ENCODE results near the gene PDE4D. TPM values are rescaled to one million over a fixed set of nuclear protein-coding genes. Genes with fewer than 3 reads are reported as not detected.

PDE4D gene
- total RNA-seq, 2 donors from 2014 or later: 33.8 to 82.6 TPM

DNA sequence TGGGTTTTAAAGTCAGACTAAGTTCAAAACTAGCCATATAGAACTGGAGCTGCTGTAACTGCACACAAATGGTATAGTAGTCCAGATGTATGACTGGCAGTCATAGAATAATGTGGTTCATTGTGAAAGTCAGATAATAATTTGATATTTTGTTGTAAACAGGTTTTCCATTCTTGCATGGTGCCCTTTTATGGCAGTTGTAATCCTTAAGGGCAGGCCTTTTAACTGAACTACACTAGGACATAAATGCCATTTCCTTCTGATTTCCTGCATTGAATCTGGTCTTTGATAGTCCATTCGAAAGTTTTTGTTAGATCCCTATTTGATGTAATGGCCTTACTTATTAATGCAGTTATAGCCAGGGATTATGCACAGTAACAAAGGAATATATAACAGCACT lies 632.6 kb downstream of the PDE4D start:
- intact Hi-C loops (cut with DNase I): no loop called here
- DNase-seq (no peak), ATAC-seq (no peak)

DNA sequence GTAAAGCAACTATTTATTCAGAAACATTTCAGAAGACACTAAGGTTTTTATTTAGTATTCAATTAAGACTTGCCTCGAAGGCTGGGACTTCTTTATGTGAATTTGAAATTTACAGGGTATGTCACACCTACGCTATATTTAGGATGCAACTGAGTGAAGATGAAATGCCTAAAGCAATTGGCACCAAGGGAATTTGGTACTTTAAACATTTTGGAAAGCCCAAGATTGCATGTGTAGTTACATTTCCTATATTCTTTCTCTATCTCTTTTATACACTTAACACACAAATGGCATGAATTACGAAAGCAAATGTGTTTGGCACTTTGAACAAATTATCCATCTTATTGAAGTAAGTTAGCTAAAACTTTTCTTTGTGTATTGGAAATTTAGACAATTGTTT lies 633.3 kb downstream of the PDE4D start:
- intact Hi-C loops (cut with DNase I): no loop called here
- ATAC-seq (no peak), DNase-seq (no peak)

DNA sequence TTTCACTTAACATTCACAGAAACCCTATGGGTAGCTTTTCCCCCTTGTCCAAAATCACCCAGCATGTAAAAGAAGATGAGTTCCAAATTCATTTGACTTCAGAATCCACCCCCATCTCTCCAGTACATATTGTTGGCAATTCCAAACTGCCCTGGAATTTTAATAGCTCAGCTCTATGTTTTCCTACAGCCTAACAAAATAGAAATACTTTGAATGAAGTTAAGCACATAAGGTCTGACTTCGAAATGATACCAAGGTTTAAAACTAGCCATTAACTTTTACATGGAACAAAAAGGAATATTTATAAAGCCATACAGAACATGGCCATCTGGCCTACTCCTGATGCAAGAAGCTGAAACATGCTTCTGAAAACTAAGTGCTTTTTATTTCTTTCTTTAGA lies 634.3 kb downstream of the PDE4D start:
- DNase-seq (no peak), ATAC-seq (no peak)
- intact Hi-C loops (cut with DNase I): no loop called here

- no peak for ATAC-seq
- DNase-seq: no peak
- intact Hi-C loops (cut with DNase I): no loop called here
These were observed 635.8 kb downstream of the PDE4D start for GRCh38 chr5:59257488-59258400.

DNA sequence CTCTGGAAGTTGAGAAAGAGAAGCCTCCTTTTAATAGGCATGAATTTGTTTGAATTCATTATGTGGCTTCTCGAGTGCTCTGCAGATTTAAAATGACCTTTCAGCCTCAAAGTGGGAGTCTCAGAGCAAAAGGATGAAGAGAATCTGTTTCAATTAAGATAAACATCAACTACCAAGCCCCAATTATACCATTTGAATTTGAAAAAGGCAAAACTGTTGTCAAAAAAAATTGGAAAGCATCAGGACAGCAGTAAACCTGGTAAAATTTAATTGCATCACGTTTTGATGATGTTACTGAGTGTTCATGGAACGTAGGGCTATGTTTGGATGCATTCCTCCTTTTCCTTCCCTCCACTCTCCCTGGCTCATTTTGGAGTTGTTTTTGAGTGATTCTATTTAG lies 637.2 kb downstream of the PDE4D start:
- DNase-seq (no peak), ATAC-seq (no peak)

GRCh38 chr5:59254055-59254687 lies 639.4 kb downstream of the PDE4D start:
- DNase-seq: no peak
- no peak for ATAC-seq
- intact Hi-C loops (cut with DNase I): no loop called here

More for the DNA sequence above, 637.2 kb downstream of the PDE4D start:
- intact Hi-C loops (cut with DNase I): no loop called here

- intact Hi-C loops (cut with DNase I): no loop called here
These were observed 639.9 kb downstream of the PDE4D start for GRCh38 chr5:59253625-59254024.

DNA sequence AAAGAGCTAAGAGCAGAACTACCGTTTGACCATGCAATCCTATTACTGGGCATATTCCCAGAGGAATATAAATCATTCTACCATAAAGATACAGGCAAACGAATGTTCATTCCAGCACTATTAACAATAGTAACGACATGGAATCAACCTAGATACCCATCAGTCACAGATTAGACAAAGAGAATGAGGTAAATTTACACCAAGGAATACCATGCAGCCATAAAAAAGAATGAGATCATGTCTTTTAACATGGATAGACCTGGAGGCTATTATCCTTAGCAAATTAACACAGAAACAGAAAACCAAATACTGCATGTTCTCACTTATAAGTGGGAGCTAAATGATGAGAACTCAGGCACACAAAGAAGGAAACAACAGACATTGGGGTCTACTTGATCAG lies 641.9 kb downstream of the PDE4D start:
- no peak for ATAC-seq
- DNase-seq: no peak
- intact Hi-C loops (cut with DNase I): no loop called here

More at GRCh38 chr5:59253625-59254024, 639.9 kb downstream of the PDE4D start:
- DNase-seq: no peak
- no peak for ATAC-seq

DNA sequence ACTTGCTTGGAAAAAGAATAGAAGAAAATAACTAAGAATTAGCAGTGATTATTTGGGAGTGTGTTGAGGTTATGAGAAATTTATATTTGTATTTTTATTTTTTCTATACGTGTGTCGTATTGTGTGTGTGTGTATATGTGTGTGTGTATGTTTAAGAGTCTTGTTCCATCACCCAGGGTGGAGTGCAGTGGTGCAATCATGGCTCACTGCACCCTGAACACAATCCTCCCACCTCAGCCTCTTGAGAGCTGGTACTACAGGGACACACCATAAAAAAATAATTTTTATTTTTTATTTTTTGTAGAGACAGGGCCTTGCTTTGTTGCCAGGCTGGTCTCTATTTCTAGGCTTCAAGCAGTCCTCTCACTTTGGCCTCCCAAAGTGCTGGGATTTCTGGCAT lies 643.8 kb downstream of the PDE4D start:
- ATAC-seq (no peak), DNase-seq (no peak)
- intact Hi-C loops (cut with DNase I): no loop called here

DNA sequence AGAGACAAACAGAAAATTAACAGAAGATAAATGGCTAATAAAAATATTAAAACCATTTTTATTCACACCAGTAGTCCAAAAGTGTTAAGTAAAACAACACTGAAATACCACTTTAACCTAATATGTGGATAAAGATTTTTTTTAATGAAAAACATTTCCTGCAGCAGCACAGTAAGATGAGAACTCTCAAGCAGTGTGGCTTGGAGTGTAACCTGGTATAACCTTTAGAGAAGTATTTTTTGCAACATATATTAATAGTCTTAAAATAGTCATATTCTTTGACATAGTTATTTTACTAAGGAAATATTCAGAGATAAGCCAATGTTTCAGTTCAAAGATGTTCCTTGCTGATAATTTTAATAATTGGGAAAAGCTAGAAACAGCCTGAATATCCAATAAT lies 644.4 kb downstream of the PDE4D start:
- DNase-seq (no peak), ATAC-seq (no peak)
- intact Hi-C loops (cut with DNase I): no loop called here

- DNase-seq (no peak), ATAC-seq (no peak)
- intact Hi-C loops (cut with DNase I): no loop called here
These were observed 646.6 kb downstream of the PDE4D start for GRCh38 chr5:59246882-59247281.

DNA sequence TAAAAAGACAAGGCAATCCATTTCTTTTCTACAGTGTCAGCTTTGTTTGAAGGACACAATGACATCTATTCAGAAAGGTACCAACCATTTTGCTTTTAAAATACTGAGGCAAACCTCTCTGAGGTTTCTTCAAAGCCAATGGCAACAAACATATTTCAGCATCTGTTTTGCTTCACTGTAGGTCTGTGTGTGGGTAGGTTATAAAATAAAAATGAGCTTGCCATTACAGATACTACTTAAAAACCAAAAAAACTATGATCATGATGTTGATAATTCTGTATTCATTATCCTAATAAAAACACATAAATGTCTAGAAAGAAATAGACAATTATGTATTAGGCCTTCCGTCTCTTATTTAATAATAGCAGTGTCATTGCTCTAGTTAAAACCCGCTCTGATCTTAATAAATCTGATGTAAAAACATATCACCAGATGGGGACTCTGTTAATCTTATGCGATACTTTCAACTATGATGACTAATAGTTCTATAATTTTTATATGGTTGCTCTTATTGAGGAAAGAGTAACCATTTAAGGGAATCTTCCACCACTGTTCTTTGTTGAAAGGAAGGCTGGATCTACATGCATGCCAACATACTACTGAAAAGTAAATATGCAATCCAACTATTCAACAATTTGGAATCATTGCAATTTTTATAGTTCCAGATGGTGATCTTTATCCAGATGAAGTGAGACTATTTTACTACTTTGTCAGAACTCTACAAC lies 647.2 kb downstream of the PDE4D start:
- no peak for ATAC-seq
- intact Hi-C loops (cut with DNase I): no loop called here

GRCh38 chr5:59245198-59245597 lies 648.3 kb downstream of the PDE4D start:
- DNase-seq (no peak), ATAC-seq (no peak)
- intact Hi-C loops (cut with DNase I): no loop called here

More for the DNA sequence above, 647.2 kb downstream of the PDE4D start:
- no peak for DNase-seq

DNA sequence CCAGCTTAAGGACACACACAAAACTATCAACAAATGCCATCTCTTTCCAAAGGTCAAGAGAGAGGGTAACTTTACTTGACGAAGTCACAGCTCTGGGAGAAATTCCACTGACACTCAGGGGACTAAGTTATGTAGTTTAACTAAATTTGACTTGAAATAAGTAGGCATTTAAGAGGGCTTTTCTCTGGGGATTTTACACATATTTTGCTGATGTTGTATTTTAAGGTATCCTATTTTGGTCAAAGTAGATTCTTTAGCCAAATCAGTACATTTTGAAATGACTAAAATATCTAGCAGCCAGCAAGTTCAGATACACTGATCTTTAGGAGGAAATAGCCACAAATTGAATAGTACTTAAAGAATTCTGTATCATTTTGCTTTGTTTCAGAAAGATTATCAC lies 652.0 kb downstream of the PDE4D start:
- intact Hi-C loops (cut with DNase I): no loop called here

DNA sequence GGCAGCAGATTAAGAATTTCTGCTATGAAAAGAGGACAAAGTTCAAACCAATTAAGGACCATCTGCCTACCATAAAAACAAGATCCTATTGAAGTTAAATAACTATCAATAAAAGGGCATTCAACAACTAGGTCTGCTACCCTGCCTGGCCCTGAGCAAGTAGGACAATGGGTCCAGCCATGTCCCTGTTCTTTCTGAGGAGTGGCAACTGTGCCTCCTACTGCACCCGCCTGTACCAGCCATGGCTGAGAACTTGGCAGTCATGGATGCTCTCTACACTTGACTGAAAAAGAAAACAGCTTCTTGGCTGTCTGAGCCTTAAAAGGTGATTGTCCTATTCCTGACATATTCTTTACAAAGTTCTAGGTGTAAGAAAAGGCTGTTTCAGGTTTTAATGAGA lies 652.4 kb downstream of the PDE4D start:
- no peak for ATAC-seq
- intact Hi-C loops (cut with DNase I): no loop called here
- no peak for DNase-seq

More for the DNA sequence above, 652.0 kb downstream of the PDE4D start:
- DNase-seq (no peak), ATAC-seq (no peak)

DNA sequence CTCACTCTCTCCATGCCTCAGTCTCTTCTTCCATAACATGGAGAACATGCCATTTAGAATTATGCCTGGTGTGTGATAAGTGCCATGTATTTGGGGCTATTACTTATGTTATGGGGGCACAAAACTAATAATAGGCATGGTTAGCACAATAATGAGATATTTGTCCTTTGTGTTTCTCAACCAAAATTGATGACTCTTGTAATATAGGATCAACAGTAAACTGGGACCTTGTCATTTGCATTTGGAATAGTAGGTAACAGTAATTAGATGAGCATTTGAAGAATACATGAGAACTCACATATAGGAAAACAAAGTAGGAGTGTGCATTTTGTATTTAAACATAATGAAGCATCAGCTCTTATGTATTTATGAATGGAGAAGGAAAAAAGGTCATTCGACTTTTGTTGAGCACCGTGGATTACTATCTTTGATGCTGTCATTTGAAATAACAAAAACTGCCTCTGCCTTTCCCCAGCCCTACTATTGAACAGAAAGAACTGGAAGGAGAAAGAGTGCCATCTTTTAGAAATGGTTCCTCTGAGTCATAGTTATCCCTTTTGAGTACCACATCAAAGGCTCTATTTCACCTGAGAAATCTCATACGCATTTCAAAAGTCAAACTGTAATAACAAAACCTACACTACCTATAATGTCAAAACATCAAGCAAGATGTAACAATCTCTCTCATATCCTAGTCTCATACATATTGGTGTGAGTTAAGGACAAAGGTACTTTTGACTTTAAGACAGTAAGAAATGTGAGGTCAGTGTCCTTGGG lies 655.2 kb downstream of the PDE4D start:
- DNase-seq (no peak), ATAC-seq (no peak)
- intact Hi-C loops (cut with DNase I): no loop called here

GRCh38 chr5:59236986-59237385 lies 656.5 kb downstream of the PDE4D start:
- ATAC-seq (no peak), DNase-seq (no peak)
- intact Hi-C loops (cut with DNase I): no loop called here

- intact Hi-C loops (cut with DNase I): no loop called here
- peak; percentile 90 to 94 for ATAC-seq
- DNase-seq: peak; percentile 22
These were observed 657.1 kb downstream of the PDE4D start for GRCh38 chr5:59236448-59236847.

DNA sequence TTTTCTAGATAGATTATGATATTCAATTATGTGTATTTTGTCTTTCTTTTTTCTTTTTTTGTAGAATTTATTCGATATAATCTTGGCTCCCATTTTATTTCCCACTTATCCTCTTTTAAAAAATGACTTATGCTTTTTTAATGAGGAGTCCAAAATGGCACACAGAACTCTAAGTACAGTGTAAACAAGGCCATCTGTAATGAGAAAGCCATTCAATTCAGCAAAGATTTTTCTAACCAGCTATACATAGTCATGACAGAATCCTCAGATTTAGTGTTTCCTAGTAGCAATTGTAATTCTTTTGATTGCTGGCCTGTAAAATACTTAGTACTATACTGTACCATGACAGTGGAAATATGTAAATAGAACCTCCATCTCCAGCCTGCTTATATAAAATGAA lies 659.3 kb downstream of the PDE4D start:
- intact Hi-C loops (cut with DNase I): no loop called here
- no peak for ATAC-seq
- DNase-seq: no peak

Measured in left cardiac atrium (tissue), 4 donors.